ENCODE data around the gene SND1.
"Not testable (repeated sequence)": the region's sequence is repeated elsewhere in the genome, so short reads cannot be mapped to it uniquely, and the experiment has no call there.

The SND1 gene

DNA sequence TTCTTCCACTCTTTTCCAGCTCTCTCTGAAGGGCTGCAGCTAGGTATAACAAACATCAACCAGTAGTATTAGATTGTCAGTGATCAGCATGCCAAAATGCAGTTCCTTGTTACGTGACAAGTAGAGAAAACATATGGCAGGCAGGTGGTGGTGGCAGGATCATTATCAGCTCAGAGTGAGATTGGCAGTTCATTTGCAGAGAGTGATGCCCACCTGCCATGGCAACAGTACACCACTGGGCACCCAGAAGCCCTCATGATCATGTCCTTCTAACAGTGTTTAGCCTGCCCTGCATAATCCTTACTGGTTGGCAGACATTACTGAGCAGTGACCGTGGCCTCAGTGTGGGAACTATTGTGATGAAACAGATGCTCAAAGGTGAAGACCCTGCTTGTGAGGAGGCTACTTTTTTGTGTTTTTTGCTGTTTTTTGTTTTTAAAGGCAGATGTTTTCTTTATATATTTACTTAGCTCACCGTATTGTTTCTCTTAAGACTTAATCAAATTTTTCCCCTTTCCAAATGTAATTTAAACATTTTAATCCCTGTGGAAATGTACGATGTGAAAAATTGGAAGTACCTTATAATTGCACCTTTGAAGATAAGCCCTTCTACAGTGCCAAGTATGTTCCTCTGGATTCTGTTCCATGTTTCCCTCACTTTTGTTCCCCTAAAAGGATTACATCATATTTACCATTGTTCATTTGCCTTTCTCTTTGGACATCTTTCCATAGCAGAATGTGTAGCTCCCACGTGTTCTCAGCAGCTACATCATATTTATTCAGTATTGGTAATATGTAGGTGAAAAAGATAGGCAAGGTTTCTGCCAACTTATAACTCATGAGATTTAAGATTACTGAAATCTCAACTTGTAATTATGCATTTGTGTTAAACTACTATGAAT lies 179.6 kb downstream of the SND1 start:
- no peak for DNase-seq (ENCODE audit: low read depth in 3 of 3)

DNA sequence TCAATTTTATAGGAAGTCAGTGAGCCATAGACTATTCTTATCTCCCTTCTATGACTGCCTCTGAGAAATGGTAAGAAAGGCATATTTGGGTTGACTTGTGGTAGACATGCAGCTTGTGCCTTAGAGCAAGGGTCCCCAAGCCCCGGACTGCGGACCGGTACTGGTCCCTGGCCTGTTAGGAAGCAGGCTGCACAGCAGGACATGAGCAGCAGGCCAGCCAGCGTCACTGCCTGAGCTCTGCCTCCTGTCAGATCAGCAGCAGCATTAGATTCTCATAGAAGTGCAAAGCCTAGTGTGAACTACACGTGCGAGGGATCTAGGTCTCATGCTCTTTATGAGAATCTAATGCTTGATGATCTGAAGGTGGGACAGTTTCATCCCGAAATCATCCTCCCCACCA lies 180.6 kb downstream of the SND1 start:
- DNase-seq (ENCODE audit: low read depth in 3 of 3): no peak

DNA sequence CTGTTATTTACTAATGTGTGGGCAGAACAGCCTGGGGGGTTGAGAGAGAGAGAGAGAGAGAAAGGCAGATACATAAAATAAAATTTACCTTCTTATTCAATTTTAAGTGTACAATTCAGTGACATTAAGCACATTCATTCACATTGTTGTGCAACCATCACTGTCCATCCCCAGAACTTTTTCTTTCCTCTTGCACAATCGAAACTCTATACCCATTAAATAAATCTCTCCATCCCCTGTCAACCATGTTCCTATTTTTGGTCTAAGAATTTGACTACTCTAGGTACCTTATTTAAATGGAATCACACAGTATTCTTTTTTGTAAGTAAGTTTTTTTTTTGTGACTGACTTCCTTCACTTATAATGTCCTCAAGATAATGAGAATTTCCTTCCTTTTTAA lies 181.6 kb downstream of the SND1 start:
- DNase-seq (ENCODE audit: low read depth in 3 of 3): no peak

DNA sequence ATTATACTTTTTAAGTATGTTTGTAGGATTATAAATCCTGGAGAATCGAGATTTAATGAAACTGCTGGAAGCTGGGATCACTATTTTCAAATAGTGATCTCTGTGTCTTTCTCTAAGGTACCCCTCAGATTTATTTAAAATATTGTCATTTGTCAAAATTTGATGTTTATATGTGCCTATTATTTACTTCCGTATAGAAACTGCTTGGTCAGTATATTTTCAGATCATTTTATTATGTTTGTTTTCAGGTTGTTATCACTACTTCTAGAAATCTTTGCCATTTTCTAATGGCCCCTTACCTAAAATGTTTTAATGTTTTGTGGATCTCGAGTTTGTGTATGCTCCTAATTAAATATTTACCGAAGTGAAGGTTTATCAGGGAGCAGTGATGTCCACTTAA lies 183.7 kb downstream of the SND1 start:
- DNase-seq (ENCODE audit: low read depth in 3 of 3): no peak

DNA sequence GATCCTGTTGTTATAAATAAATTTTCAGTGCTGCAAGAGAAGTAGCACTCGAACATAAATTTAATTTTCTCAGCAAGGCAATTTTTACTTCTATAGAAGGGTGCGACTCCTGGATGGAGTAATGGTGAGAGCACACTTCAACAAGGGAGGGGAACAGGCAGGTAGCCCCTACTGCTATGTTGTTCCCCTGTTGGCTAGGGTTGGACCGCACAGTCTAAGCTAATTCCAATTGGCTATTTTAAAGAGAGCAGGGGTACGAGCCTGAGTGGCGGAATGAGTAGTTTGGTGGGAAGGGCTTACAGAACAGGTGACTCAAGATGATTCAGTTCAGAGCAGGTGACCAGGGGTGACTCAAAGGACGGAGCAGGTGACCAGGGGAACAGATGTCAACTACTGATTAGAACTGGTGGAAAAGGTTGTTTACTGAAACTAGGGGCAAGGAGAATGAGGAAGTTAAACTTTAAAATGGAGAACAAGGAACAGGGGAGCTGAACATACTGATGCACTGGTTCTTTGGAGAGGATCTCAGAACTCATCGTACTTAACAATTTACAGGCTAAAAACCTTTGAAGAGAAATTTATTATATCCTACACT lies 185.9 kb downstream of the SND1 start:
- not testable (repeated sequence) for DNase-seq (ENCODE audit: low read depth in 3 of 3)

DNA sequence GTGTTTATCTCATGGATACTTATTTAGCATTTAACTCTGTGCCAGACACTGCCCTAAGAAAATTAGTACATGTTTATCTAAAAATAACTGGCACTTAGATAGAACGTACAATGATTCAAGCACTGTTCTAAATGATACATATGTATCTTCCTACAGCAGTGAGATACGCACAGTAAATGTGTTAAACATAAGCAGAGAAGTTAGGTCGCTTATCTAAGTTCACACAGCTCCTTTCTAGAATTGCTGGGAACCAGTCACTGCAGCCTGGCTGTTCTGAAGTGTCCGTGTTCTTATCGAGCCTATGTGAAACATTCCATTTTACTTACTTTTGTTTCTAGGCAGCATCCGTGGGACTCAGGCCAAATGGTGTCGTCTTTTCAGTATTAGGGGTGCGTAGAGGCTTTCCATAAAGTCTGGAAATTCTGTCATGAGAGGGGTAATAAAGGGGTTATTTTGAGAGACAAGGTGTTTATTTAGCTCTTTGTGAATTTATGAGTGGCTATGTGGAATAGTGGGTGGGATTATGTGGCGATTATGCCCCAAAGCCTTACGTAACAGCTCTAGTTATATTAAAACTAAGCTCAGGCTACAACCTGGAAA lies 186.9 kb downstream of the SND1 start:
- no peak for DNase-seq (ENCODE audit: low read depth in 3 of 3)

DNA sequence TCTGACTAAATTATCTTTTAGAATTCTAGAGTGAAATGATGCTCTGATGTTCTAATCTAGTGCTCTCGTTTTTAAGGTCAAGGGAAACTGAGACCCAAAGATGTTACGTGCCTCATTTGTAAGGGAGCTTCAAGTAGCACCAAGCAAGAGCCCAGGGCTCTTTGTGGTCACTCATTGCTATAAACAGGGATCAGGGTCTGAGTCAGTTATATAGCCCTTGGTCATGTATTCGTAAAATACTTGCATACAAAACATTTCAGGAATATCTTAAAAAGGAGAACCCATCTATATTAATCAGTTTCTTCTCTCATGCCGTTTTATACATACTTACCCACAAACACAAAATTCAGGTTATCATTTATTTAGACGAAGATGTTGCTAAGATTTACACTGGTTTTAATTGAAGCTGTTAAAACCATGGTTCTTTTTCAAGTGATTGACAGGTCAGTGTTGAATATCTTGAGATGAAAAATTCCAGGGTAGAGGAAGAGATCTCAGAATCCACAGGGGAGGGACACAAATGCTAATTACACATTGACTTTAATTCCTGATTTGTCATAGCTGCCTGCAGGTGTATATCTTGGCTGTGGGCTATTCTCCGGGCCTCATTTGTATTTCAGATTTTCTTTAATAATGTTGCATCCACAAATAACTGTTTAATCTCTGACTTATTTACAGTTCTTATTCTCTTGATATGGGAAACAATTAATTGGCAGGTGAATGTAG lies 188.4 kb downstream of the SND1 start:
- no peak for DNase-seq (ENCODE audit: low read depth in 3 of 3)

DNA sequence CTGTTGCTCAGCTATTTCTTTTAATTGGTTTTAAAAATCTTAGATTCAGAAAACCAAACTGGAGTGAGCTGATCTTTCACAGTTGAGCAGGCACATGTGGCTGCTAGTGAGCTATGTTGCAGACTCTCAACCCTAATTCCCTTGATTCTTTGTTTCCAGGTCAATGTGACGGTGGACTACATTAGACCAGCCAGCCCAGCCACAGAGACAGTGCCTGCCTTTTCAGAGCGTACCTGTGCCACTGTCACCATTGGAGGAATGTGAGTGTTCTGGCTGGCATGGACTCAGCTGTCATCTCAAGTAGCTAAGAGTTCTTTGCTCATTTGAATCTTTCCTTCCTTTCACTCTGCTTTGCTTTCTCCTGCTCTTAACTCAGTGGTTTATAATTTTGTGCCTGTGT lies 192.2 kb downstream of the SND1 start:
- no peak for DNase-seq (ENCODE audit: low read depth in 3 of 3)

DNA sequence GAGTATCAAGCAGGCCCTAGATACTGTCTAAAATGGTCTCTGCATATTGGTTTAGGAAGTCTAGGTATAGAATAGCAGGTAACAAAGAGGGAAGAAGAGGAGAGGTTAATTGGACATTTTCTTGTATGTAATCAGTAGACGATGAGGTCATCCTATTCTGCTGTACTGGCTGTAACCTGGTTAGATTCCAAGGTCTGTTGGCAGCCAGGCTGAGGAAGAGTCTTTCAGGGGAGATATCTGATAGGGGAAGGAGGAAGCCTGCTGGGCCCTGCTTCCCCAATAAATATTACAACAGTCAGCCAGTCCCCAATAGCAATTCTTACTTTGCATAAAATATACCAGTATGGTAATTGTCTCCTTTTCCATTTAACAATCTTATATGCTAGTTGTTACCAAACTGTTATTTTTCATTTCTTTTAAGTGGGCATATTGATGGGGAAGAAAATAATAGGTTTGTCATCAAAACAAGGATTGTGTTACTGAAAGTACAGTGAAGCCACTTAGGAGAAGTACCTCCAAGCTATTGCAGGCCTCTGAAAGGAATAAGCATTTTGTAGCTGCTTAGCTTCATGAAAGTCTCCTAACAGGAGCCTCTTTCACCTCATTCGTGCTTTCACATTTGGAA lies 192.8 kb downstream of the SND1 start:
- no peak for DNase-seq (ENCODE audit: low read depth in 3 of 3)

DNA sequence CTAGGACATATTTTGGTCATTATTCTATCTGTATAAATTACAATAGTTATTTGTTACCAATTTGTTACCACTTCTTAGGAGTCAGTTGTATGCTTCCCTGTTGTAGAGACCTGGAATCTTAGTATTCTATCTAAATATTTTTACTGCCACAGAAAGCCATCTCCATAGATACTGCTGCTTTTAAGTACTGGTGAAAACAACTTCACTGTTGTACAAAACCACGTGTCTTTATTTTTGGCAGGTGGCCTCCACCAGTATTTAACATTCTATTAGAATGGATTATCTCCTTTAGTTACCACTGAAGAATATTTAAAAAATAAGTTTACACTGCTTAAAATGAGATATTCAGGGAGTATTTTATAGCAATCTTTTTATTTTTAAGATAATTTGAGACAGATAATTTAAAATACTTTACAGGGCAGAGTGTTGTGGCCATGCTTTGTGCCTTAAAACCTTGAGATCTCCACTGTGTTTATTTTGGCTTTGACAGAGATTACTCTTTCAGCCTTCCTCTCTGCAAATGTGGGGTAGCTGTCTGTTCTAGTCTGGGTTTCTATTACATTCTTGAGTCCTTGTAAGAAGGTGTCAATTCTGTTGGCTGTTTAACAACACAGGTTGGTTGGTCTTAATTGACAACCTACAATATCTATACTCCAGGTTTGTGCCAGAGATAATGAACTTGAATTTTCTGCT lies 193.7 kb downstream of the SND1 start:
- no peak for DNase-seq (ENCODE audit: low read depth in 3 of 3)

DNA sequence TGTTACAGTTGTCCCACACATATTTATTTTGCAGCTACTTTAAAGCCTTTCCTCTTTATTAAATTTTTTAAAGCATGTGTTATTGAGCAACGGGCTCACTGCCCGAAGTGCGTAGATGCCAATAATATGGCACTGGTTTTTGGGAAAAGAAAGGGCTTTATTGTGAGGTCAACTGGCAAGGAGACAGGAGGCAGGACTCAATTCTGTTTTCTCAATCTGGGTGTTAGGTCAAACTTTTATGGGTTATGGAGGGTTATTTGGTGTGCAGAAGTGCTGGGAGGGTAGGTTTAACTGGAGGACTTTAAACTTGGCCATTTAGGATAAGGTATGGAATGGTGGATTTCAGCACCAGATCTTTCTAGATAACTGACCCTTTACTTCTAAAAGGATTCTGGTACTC lies 195.6 kb downstream of the SND1 start:
- no peak for DNase-seq (ENCODE audit: low read depth in 3 of 3)

DNA sequence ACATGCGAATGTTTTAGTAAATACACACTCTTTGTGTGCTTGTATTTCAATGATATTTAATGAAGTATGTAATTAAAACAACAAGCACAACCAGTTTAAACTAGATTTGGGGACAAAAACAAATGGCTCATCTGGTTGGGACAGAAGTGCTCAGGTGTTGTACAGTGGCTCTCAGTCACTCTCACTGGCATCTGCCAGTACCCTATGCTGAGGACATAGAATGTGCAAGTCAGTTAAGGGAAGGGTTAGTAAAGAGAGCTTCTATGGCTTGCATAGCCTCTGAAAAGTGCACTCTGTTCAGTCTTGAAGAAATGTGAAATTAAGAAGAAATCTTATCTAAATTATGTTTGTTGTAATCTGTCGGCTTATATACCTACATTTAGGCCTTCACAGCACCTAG lies 196.2 kb downstream of the SND1 start:
- DNase-seq (ENCODE audit: low read depth in 3 of 3): no peak

DNA sequence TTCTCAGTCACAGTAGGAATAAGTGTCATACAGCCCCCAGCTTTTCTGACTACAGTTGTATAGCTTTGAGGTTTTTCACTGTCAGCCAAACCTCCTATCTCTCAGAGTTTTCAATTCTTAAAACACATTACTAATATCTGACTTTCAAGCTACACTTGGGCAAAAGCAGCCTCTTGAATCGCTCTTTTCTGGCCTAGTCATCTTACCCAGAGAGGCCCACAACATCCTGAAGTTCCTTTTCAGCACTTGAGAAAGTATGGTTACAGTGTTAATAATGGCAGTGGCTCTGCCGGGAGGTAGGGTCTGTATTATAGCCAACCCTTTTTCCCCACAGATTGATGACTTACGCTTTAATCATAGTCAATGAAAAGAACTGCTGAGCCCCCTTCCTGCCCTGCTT lies 198.2 kb downstream of the SND1 start:
- peak in 2 of 3 donors; percentile 7 to 16 for DNase-seq (ENCODE audit: low read depth in 3 of 3)

DNA sequence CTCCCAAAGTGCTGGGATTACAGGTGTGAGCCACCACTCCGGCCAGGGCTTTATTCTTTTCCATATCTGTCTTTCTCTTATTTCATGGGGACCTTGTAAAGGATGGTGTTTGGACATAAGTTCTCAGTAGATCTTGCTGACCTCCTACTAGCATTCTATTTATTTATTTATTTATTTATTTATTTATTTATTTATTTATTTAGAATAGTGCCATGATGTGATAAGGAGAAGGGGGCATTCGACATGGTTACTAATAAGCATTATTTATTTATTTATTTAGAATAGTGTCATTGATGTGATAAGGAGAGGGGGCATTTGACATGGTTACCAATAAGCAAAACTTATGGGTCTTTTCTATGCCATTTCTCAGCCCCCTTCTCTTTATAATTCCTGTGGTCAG lies 202.4 kb downstream of the SND1 start:
- no peak for DNase-seq (ENCODE audit: low read depth in 3 of 3)

DNA sequence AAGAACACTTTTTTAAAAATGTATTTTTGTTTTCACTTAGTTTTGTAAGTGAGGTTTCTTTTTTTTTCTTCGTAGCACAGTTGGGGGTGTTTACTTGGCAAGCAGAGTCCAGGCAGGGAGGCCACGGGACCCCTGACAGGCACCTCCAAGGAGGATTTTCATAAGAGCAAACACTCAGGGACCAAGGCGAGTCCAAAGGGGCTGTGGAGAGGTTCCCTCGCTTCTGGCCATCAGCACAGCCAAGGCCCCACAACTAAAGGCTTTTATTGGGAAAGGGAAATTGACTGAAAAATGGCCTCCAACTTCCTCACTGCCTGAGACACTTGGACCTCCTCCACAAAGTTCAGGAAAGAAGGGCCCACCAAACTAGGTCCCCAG lies 205.5 kb downstream of the SND1 start:
- no peak for DNase-seq (ENCODE audit: low read depth in 3 of 3)

DNA sequence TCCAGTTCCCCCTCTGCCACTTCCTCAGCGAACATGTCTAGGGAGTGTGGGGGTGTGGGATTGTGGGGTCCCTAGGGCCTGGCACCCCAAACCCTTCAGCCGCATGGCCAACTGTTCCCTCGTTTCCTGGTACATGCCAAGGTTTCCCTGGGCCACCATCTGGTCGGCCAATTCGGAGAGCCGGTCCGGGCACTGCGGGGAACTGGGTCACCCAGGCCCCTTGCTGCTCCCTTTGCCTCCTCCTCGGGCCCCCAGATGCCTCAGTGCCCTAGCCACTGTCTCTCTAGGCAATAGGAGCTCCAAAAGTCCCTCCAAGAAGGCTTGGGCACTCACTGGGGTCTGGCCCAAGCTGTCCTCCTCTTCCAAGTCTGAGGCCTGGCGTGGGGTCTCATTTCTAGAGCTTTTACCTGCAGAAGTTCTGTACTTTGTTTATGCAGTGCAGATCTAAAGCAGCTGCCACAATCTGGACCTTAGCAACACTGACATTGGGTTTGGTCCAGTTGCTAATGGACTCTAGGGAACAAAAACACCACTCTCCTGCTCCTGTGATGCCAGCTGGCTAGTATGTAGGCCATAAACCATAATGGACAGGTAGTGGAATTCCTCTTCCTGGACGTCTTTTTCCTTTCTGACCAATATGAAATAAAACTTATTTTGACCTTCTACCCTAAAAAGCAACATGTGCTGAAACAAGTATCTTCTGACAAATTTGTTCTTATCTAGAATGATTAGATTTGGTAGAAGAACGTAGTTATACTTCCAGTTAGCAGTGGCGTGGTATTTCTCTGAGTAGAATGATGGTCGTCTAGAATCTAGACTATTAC lies 206.3 kb downstream of the SND1 start:
- DNase-seq (ENCODE audit: low read depth in 3 of 3): no peak

DNA sequence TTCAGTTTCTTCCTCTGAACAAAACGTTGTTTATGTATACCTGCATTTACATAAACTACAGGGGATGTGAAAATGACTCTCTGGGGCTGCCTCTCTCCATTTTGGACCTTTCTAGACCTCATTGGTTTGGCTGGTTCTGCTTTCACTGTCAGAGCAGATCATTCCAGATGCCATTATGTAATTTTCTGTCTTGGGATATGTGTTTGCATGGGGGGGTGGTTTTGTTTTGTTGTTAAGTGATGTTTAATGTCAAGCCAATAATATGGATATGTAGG lies 206.9 kb downstream of the SND1 start:
- DNase-seq (ENCODE audit: low read depth in 3 of 3): no peak

DNA sequence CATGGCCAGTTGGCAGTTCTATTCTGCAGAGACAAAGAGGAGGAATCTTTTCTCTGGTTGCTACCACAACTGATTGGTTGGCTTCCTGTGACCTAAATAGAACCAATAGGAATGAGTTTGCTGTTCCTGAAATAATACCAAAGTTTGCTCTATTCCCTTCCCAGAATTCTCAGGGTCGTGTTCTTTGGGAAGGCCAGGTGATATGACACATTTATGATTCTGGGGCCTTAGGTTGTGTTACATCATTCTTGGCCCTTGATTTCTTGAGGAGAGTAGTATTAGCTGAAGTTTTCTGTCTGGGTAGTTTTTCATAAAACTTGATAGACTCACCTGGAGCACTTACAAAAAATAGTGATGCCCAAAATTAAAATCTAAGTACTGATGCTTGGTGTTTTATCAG lies 207.3 kb downstream of the SND1 start:
- DNase-seq (ENCODE audit: low read depth in 3 of 3): no peak

DNA sequence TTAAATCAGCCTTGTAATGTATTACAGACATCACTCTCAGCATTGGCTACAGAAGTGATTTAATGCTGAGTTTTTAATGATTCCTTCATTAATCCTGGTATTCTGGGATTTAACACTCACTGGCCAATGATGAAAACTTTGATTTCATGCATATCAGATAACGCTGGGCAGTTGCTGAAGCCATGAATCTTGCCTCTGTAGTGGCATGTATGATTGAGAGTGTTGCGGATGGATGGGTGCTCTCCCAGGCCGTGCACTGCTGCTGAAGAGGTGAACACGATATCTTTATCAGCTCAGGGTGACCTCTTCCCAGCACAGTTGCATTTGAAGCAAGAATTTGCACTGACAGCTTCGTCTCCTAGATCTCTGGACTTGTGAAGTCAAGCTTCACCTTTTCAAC lies 210.5 kb downstream of the SND1 start:
- DNase-seq (ENCODE audit: low read depth in 3 of 3): no peak

DNA sequence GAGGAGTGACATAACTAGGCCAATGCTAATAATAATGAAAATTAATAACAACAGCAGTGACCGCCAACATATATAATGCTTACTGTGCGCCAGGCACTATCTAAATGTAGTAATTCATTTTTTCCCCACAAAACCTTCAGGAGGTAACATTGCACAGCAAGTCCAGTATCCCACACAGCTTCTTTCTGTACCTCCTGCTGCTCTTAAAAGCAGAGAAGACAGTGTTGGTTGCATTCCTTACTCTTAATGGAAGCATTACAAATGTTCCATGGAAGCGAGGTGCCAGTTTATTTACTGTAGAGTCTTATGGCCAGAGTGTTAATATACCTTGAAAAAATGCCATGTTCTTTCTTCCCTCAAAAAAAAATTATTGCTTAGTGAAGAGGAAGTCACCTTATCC lies 211.1 kb downstream of the SND1 start:
- DNase-seq (ENCODE audit: low read depth in 3 of 3): no peak

DNA sequence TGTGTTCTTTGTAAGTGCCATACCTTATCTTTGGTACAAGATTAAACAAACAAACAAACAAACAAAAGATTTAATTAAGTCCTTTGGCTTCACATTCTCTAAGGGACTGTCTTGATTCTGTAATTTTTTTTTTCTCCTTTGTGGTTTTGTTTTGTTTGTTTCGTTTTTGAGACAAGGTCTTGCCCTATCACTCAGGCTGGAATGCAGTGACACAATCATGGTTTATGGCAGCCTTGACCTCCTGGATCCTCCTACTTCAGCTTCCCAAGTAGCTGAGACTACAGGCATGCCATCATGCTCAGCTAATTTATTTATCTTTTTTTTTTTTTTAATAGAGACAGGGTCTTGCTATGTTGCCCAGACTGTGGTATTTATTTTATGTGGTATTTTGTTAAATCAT lies 213.5 kb downstream of the SND1 start:
- no peak for DNase-seq (ENCODE audit: low read depth in 3 of 3)
